ENCODE results near the gene ATG101.

GRCh38 chr12:52076811-52077210 lies 7.0 kb downstream of the ATG101 start:
- TF ChIP-seq GATA2 (IDR thresholded peaks at IDR 0.05; ENCODE audit: low read depth, low read length) (no peak), GATA3 (IDR thresholded peaks at IDR 0.05; ENCODE audit: low read depth, low read length) (no peak)
